DND-41 (cell line): Measurements from ENCODE around the gene UQCC2.

Experiments
- ATAC-seq: fragments of 200-7000 bp; cut with Tn5 transposase; 3 replicates; pipeline ENCODE4 v1.9.1; 2021; ENCODE audit warnings: low read depth; ENCODE audit not compliant: insufficient read depth
- DNase-seq: peaks from one replicate; pipeline ENCODE4 v3.0.0-alpha.2; 2020
- H2AFZ ChIP-seq: 2 replicates; pipeline ENCODE4 v1.6.0; 2012; ENCODE audit warnings: low read depth, low read length
- H3K27ac ChIP-seq: 2 replicates; pipeline ENCODE4 v1.5.1; 2012; ENCODE audit warnings: low read length, inconsistent platforms
- H3K27me3 ChIP-seq: fragments of 200-600 bp; sonication (generic); 2 replicates; pipeline ENCODE4 v1.6.0; 2012; ENCODE audit warnings: low read length, mild to moderate bottlenecking, inconsistent platforms; ENCODE audit not compliant: insufficient read depth, poor library complexity
- H3K36me3 ChIP-seq: 2 replicates; pipeline ENCODE4 v1.5.1; 2012; ENCODE audit warnings: low read length, inconsistent platforms; ENCODE audit not compliant: insufficient read depth
- H3K4me1 ChIP-seq: 2 replicates; pipeline ENCODE4 v1.5.1; 2012; ENCODE audit warnings: mild to moderate bottlenecking, low read length; ENCODE audit not compliant: insufficient read depth
- H3K4me2 ChIP-seq: 2 replicates; pipeline ENCODE4 v1.6.0; 2012; ENCODE audit warnings: mild to moderate bottlenecking, moderate library complexity, low read length, inconsistent platforms; ENCODE audit not compliant: insufficient read depth
- H3K4me3 ChIP-seq, 2 experiments: fragments of 200-600 bp in 1 of 2; shearing (Covaris generic) in 1 of 2; 2 replicates each; pipeline ENCODE4 v1.5.1; 2012 to 2016; ENCODE audit warnings: inconsistent platforms in 2 of 2, low read length in 2 of 2, mild to moderate bottlenecking in 2 of 2, low read depth in 1 of 2, moderate library complexity in 1 of 2
- H3K79me2 ChIP-seq: 2 replicates; pipeline ENCODE4 v1.6.0; 2012; ENCODE audit warnings: low read length, inconsistent platforms; ENCODE audit not compliant: insufficient read depth
- H3K9ac ChIP-seq: 2 replicates; pipeline ENCODE4 v1.6.0; 2012; ENCODE audit warnings: low read depth, mild to moderate bottlenecking, inconsistent platforms, low read length, moderate library complexity
- H3K9me3 ChIP-seq: 2 replicates; pipeline ENCODE4 v1.5.1; 2012; ENCODE audit warnings: low read length, moderate library complexity, mild to moderate bottlenecking, inconsistent platforms; ENCODE audit not compliant: insufficient read depth, severe bottlenecking
- H4K20me1 ChIP-seq: 2 replicates; pipeline ENCODE4 v1.6.0; 2012; ENCODE audit warnings: low read length; ENCODE audit not compliant: insufficient read depth
- CTCF ChIP-seq: IDR thresholded peaks from 2 replicates; pipeline ENCODE4 v1.5.1; 2012; ENCODE audit warnings: borderline replicate concordance, low read length, moderate library complexity, mild to moderate bottlenecking; ENCODE audit not compliant: poor library complexity, severe bottlenecking; ENCODE audit errors: extremely low read depth
- EZH2 ChIP-seq: IDR thresholded peaks from 3 replicates; pipeline ENCODE4 v1.6.1; 2012; ENCODE audit warnings: borderline replicate concordance, low read depth, mild to moderate bottlenecking, moderate library complexity, low read length, inconsistent platforms; ENCODE audit not compliant: severe bottlenecking

UQCC2 gene

GRCh38 chr6:33651403-33651802, 60.1 kb downstream of the UQCC2 start:
- no peak for ATAC-seq
- Histone ChIP-seq H3K27me3 (no peaks in the 10 kb centered on the region), H4K20me1 (peaks cover 12% of the 10 kb centered on the region; the same call in 1 of the 2 replicates), H3K36me3 (peaks cover 41% of the 10 kb centered on the region), H3K4me3 (no peak overlapping the region), H3K79me2 (no peaks in the 10 kb centered on the region; the same call in 1 of the 2 replicates), H3K9me3 (no peaks in the 10 kb centered on the region), H3K9ac (no peak overlapping the region), H2AFZ (no peak overlapping the region), H3K4me1 (no peaks in the 10 kb centered on the region), H3K27ac (no peak overlapping the region), H3K4me2 (no peak overlapping the region)
- no peak for TF ChIP-seq EZH2
- TF ChIP-seq CTCF = no peak
- no peak for DNase-seq
